ENCODE results near the gene MYCN.
"Not testable (repeated sequence)": the region's sequence is repeated elsewhere in the genome, so short reads cannot be mapped to it uniquely, and the experiment has no call there.

The MYCN gene

DNA sequence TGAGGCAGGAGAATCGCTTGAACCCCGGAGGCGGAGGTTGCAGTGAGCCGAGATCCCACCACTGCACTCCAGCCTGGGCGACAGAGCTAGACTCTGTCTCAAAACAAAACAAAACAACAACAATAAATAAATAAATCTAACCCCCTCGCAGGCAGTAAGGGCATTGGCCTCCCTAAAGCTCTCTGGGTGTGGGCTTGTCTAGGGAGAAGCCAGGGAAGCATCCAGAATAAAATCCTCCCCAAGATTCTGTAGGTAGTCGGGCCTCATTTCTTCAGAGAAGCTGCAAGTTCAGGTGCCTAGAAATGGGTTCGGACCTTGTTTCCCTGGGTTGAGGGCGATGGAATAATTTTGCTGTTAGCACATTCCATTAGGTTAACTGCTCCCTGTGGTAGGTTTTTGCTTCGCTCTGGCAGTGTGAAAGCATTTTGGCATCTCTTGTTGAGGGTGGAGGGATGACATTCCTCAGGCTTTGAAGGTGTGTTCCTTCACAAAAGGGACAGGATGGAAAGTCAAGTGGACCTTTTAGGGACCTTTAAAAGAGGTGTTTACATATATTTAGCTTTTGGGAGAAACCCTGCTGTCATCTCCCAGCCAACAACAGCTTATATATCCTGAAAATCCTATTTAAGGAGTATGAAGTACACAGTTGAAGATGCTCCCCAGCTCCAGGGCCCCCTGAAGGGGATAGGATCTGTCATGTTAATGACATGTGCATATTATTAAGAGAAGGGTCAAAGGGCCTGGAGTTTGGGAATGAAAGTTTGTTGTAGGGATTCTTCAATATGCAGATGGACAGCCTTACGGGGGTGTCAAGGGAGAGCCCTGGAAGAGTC is 17.7 kb downstream of the MYCN start:
- no peak for DNase-seq (ENCODE audit: low read depth in 2 of 2)

DNA sequence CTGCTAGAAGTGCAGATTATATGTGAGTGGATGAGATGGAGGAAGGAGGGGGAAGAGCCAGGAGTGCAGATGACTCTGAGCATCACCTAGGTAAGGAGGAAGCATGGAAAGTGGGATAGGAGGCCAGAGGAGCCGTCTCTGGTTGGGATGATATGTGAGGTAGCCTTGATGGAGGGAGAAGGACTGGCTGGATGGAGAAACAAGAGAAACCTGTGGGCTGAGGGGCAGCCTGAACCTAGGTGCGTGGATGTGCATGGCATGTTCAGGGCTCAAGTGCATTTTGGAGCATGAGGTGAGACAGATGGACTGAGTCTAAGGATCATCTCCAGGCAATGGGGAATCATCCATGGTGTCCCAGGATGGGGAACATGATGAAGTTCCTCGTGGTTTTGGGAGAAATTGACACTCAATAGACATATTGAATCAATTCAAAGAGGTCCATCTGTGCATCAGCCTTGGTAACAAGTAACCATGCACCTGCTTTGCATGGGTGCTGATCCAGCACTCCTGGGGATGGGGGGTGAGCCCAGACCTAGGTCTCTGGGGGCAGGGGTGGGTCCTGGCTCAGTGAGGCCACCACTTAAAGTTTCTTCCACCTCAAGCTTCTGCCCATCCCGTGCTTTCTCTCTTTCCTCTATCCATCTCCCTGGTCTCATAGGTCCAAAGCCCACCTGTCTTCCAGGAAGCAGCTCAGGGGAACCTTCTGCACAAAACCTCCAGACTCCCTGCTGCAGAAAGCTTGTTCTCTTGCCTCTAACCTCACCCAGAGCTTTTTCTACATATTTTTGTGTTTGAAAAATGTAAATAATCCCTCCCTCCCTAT is 19.2 kb downstream of the MYCN start:
- DNase-seq (ENCODE audit: low read depth in 2 of 2) = no peak

DNA sequence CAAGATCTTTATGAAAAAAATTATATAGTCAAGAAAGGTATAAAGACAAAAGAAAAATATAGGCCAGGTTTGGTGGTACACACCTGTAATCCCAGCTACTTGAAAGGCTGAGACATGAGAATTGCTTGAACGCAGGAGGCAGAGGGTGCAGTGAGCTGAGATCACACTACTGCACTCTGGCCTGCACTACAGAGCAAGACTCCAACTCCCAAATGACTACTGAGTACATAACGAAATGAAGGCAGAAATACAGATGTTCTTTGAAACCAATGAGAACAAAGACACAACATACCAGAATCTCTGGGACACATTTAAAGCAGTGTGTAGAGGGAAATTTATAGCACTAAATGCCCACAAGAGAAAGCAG is 19.8 kb downstream of the MYCN start:
- not testable (repeated sequence) for DNase-seq (ENCODE audit: low read depth in 2 of 2)

DNA sequence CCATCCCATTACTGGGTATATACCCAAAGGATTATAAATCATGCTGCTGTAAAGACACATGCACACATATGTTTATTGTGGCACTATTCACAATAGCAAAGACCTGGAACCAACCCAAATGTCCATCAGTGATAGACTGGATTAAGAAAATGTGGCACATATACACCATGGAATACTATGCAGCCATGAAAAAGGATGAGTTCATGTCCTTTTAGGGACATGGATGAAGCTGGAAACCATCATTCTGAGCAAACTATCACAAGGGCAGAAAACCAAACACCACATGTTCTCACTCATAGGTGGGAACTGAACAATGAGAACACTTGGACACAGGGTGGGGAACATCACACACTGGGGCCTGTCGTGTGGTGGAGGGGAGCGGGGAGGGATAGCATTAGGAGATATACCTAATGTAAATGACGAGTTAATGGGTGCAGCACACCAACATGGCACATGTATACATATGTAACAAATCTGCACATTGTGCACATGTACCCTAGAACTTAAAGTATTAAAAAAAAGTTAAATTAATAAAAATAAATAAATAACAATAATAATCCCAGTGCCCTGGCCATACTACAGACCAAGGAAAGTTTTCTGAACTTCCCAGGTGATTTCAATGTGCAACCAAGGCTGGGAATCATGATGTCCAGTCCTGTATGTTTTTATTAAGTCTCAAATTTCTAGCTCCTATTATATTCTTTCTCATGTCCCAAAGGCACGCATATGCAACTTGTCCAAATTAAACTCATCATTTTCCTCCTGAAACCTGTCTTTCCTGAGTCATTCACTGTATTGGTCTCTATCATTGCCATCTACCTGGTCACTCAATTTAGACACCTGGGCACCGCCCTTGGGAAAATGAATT is 23.0 kb downstream of the MYCN start:
- DNase-seq (ENCODE audit: low read depth in 2 of 2) = not testable (repeated sequence)

DNA sequence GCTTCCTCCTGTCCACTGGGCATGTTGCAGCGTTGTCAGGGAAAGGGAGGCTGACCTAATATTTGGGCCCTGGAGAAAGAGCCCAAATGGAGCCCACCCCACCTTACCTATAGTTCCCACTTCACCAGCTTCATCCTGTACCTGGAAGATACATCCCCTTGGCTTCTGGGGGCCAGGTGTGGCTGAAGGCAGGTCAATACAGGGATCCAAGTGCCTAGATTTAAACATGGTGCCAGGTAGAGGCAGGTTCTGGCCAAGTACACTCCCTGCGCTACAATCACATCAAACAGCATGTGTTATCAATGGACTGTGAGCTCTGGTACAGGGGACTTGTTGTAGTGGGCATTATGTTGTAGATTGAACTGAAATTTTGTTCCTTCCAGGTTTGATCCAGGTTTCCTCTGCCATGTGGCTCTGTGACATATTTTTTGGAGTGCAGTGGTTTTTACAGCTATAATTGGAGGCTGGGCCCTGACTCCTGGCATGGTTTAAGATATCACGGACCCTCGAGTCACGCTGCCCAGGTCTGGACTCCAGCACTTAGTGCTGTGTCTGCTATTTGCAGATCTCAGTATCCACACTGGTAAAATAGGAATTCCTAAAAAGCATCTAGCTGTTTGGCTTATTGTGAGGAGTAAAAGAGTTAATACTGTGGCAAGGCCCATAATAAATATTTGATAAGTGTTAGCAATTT is 23.8 kb downstream of the MYCN start:
- DNase-seq (ENCODE audit: low read depth in 2 of 2) = no peak

DNA sequence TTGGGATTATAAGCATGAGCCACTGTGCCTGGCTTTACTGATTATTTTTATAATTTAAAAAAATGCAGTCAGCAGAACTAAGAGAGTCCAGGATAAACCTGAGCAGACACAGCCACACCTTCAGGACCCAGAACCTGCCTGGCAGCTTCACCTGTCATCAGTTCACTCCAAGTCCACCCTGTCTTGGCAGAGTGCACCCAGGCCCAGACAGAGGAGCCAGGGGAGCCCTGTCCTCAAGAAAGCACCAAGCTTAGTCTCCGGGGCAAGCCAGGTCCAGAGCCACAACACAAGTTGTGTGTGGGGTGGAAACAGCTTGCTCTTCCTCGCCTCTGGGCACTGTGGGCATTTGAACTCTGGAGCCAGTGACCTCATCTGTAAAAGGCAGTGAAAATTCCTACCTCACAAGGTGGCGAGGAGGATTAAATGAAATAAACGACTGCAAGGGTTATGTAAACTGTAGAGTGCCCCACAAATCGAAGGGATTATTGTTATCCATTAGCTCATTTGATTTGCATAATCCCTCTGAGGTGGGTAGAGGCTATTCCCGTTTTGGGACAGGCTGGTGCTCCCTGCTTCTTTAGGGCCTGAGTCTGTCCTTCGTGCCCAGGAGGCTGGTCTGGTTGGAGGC is 24.7 kb downstream of the MYCN start:
- no peak for DNase-seq (ENCODE audit: low read depth in 2 of 2)

DNA sequence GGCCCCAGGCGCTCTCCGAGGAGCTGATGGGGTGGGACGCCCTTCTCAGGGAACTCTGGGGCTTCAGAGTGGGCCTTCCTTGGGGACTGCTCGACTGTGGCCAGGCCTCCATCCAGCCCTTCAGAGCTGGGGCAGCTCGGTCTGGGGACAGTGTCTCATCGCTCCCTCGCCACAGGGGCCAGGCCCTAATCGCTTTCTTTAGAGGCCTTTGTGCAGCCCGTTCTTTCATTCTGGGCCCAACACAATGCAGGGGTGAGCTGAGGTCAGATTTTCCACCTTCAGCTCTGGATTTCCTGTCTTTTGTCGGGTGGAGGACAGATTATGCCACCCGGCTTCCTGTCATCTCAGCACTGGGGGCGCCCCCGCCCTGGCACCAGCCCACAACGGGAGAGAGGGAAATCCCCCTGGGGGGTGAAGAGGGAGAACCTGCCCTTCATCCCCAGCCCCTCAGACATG is 25.2 kb downstream of the MYCN start:
- no peak for DNase-seq (ENCODE audit: low read depth in 2 of 2)

DNA sequence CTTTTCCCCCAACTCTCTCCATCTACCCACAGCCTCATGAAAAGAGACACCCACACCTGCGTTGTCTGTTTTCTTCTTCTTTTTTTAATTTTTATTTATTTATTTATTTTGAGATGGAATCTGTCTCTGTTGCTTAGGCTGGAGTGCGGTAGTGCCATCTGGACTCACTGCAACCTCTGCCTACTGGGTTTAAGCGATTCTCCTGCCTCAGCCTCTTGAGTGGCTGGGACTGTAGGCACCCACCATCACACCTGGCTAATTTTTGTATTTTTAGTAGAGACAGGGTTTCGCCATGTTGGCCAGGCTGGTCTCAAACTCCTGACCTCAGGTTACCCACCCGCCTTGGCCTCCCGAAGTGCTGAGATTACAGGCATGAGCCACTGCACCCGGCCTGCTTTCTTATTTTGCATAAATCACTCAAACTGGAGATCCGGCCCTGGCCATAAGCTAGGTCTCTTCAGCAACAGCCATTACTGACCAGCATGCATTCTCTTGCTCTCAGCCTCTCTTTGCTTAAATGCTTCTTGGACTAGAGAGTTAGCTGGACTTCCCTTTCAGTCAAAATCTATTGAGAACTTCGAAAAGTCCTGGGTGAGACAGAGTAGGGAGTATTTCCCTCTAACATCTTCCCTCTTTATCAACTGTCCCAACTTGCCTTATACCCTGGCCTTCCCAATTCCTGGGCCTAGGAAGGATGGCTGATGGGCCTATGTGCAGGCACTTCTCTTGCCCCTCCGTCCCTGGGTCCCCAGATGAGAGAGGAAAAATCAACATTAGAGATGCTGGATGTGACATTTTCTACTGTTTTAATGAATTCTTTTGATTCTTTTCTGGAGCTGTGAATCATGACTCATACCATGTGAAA is 27.3 kb downstream of the MYCN start:
- DNase-seq (ENCODE audit: low read depth in 2 of 2) = no peak

DNA sequence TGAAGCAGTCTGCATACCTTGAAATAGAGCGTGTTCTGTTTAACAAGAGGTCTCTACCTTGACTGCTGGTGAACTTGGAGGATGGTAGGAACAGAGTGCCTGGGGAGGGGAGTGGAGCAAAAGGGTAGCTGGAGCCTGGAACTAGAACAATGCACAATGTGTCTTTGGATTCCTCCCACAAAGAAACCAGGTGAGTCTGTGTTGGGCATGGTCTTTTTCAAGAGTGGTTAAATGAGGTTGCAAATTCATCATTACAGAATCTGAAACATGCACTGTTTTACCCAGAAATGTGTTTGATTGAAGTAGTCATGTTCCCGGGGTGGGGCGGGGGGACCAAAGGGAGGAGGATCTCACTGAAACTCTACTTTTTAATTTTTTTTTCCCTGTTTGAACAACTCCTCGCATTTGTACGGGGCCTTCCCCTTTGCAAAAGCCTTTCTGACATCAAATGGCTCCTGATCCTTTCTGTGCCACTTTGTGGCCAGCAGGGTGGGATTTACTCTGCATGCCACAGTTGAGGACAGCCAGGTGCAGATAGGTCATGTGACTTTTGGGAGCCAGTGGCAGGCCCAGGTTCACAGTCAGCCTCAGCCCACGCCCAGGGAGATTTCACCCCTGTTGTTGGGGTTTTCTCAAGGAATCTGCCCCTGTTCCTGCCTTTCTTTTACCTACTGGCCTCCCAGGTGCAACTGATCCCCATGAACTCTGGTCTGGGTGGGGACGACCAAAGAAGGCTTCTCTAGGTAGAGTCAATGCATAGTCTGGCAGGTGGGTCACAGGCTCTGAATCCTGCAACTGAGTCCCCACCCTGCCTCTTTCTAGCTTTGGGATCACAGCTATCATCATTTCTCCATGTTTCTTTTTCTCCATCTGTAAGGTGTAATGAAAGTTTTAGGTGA is 28.2 kb downstream of the MYCN start:
- DNase-seq (ENCODE audit: low read depth in 2 of 2) = no peak

DNA sequence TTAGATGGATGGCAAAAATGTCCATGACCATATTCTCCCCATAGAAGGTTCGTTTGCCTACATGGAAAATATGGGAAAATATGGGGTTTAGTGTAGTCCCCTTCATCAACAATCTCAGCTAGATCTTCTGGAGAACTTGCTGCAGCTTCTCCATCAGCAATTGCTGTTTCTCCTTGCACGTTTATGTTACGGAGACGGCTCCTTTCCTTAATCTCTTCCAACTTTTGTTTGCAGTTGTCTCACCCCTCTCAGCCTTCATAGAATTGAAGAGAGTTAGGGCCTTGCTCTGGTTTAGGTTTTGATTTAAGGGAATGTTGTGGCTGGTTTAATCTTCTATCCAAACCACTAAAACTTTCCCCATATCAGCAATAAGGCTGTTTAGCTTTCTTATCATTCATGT is 28.9 kb downstream of the MYCN start:
- no peak for DNase-seq (ENCODE audit: low read depth in 2 of 2)

DNA sequence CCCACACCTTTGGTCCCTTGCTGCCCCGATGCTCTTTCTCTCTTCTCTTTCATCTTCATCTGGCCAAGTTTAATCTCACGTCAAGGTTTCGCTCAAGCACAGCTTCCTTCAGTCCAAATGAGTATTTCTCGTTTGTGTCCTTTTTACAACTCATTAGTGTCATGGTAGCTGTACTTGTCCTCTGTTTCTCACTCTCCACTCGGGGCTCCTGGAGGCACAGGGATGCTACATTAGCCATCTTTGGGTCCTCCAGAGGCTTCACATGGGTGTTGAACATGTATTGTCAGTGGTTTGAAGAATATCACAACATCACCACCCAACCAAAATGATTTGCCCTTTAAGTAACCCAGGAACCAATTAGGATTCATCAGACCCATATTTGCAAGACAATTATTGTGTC is 30.4 kb downstream of the MYCN start:
- no peak for DNase-seq (ENCODE audit: low read depth in 2 of 2)

DNA sequence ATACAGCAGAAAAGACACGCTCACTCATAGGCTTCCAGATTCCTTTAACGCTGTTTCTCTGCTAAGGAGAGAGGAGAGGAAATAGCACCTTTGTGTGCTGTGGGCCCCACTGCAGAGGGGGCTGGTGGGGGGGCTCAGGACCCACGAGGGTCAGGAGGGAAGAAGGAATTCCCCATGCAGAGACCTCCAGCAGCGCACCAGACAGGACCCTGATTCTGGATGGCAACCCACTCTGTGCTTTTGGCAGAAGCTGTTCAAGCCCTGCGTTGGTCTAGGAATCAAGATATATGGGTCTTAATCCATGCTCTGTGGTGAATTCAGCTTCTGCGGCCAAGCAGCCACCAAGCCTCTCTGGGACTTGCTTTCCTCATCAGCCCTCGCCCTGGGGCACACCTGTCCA is 31.0 kb downstream of the MYCN start:
- DNase-seq (ENCODE audit: low read depth in 2 of 2) = no peak

DNA sequence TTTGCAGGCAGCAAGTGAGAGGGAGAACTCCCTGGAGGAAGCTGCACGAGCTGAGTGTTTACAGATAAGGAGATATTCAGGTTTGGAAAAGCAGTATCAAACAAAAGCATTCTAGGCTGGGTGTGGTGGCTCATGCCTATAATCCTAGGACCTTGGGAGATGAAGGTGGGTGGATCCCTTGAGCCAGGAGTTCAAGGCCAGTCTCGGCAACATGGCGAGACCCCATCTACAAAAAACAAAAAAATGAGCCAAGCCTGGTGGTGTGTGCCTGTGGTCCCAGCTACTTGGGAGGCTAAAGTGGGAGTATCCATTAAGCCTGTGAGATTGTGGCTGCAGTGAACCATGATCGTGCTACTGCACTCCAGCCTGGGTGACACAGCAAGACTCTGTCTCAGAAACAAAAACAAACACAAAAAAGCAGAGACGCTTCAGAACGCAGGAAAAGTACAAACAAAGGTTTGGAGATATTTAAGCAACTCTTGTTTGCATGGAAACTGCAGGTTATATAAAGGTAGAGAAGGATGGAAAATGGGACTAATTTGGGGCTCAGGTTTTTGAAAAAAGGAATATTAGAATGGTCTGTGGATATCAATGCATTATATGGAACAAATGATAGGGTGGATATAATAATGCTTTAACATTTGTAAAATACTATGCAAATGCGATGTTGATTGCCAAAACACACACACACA is 31.6 kb downstream of the MYCN start:
- DNase-seq (ENCODE audit: low read depth in 2 of 2) = no peak

DNA sequence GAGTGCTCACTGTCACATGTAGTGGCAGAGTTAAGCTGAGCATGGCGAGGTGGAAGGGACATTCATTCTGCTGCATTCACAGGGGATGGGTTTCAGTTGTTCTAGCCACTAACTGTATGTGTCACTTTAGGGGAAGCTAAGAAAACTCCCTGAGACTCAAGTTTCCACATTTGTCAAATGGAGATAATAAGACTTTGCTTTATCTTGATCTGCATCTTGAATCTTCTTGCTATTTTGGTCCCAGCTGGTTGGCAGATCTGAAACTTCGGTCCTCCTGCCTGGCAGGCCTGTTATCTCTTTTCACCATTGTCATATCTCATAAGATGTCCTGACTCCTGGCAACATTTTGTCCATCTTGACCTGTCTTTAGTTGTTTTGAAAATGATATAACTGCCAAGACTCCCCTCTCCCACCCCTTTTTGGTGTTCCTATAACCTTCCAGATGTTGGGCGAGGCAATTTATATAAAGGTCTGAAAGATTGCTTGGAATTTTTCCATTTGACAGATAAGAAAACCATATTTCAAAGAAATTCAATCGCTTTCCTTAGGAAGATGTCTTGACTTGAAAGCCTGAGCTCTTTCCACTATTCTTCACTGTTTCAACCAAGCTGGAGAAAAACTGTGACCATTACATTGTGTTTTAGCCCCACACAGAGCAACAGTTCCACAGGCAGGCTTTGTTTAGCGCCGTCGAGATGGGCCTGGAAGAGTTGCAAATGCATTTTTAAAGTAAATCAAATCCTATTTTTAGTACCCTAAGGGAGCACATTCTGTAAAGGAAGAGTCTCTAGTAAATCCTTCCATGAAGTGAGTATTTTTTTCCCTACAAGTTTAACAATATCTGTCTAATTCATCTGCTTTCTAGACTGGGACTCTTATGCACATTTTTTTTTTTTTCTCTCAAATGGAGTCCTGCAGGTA is 33.4 kb downstream of the MYCN start:
- DNase-seq (ENCODE audit: low read depth in 2 of 2) = no peak

DNA sequence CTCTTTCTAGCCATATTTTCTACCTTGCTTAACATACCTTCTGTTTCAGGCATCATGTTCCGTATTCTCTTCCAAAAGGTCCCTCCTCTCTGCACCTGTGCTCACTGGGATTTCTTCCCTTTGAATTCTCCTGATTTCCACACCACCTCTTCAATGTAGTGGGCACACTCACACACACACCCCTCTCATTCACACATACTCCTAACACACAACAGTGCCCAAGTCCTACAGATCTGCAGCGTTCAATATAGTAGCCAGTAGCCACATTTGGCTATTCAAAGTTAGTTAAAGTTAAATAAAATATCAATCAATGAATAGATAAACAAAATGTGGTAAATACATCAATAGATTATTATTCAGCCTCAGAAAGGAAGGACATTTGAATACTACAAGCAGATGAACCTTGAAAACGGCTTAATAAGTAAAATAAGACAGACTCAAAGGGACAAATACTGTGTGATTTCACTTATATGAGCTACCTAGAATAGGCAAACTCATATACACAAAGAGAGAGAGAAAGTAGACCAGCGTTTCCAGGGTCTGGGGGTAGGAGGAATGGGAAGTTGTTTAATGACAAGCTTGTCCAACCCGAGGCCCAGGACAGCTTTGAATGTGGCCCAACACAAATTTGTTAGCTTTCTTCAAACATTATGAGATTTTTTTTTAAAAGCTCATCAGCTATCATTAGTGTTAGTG is 34.4 kb downstream of the MYCN start:
- DNase-seq (ENCODE audit: low read depth in 2 of 2) = no peak

DNA sequence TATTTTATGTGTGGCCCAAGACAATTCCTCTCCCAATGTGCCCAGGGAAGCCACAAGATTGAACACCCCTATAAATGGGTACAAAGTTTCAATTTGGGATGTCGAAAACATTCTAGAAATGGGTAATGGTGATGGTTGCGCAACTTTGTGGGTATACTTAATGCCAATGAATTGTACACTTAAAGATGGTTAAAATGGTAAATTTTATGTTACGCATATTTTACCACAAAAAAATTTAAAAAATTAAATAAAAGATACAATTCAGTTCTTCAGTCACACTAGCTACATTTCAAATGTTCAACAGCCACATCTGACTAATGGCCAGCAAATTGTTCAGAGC is 34.9 kb downstream of the MYCN start:
- DNase-seq (ENCODE audit: low read depth in 2 of 2) = no peak

DNA sequence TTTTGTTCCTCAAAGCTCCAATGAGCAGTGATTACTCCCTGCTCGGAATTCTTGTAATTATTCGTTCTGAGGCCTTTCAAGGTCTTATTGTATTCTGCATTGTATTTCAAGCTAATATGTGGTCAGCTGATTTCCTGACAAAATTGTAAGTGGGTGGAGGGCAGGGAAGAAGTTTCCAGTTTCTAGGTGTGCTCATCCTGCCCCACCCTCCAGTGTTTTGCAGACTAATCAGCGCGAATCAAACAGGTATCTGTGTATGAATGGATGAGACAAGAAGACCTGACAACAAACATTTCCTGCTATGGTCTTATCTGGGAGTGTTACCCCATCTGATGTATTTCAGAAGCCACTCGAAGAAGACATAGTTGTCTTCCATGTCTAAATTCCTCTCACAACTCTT is 35.3 kb downstream of the MYCN start:
- DNase-seq (ENCODE audit: low read depth in 2 of 2) = no peak

All from fibroblast of skin of left biceps (primary cell).